ENCODE measurements around the gene MRFAP1L1.
"Not testable (repeated sequence)": the region's sequence is repeated elsewhere in the genome, so short reads cannot be mapped to it uniquely, and the experiment has no call there.

The MRFAP1L1 gene

DNA sequence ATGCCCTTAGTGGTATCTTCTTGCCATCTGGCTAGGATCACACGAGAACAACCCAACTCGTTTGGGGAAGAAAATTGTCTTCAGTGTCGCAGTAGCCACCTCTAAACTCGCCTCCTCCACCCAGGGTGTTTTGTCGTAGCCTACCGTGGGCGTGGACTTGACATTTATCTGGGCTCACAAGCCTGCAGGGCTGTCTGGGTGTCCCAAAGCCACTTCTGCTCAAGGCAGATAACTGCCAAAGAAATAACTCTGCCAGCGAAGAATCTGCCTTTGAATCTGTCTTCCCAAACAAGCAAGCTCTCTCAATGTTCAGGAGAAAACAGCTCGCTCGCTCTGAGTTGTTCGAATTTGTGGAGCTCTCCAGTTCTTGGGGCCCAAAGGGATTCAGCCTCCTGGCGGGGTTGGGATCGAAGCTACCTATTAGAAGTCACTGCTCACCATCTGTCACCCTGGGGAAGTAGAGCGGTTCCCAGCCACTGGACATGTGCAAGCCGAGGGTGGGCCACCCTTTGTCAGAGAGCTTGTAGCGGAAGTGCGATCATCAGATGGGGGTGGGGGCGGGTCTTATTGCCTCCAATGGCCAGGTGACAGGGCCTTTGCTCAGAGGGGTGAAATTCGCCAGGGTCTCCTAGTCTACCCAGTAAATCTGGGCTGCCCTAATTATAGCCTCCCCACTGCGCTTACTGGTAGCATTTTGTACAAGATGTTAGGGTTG is 21.1 kb upstream of the MRFAP1L1 start:
- H3K9me3 ChIP-seq (ENCODE audit: insufficient read depth, low read length): no peaks in the 10 kb centered on the region
- H3K4me1 ChIP-seq (ENCODE audit: low read length): no peaks in the 10 kb centered on the region
- no peak overlapping the region for H2AFZ ChIP-seq (ENCODE audit: low read depth, low read length)
- TF ChIP-seq CTCF (IDR thresholded peaks at IDR 0.05; ENCODE audit: low read depth, low read length): no peak
- no peak for TF ChIP-seq EZH2phosphoT487 (IDR thresholded peaks at IDR 0.05; ENCODE audit: low read depth)
- H3K27ac ChIP-seq (ENCODE audit: low read length): no peak overlapping the region
- no peaks in the 10 kb centered on the region for H3K79me2 ChIP-seq (ENCODE audit: low read length)
- H3K36me3 ChIP-seq (replicated peaks; ENCODE audit: low read depth, low read length): no peaks in the 10 kb centered on the region
- no peaks in the 10 kb centered on the region for H4K20me1 ChIP-seq (ENCODE audit: insufficient read depth, low read length)
- H3K4me3 ChIP-seq (ENCODE audit: low read length): no peak overlapping the region
- no peak overlapping the region for H3K4me2 ChIP-seq (ENCODE audit: low read length)
- H3K27me3 ChIP-seq (ENCODE audit: low read depth, low read length): no peaks in the 10 kb centered on the region
- no peak overlapping the region for H3K9ac ChIP-seq (ENCODE audit: low read length)

DNA sequence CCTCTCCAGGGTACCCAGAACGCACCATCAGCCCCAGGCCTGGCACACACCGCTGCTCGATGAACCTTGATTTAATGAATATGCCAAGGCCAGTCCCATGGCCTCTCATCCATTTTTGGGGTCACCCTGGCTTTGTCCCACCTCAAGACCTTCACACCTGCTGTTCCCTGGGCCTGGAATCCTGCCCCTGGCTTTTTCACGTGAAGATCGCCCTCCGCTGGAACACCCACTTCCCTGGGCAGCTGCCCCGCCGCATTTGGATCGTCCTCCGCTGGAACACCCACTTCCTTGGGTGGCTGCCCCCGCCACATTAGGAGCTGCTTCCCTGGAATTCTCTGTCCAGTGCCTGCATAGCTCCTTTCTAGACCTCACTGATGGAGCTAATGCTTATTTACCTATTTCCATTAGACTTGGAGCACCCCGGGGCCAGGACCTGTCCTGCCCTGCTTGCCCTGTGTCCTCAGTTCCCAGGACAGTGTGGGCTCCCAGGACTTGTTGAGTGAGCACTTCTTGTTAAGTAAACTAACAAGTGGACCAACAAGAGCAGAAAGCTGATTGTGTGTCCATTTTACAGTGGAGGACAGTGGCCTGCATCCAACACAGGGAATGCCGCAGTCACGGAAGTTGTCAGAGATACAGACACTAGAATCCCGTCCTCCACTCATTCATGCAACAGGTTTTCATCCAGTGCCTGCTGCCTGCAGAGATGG is 18.8 kb upstream of the MRFAP1L1 start:
- Histone ChIP-seq H3K27me3 (ENCODE audit: low read depth, low read length) (no peaks in the 10 kb centered on the region), H3K4me3 (ENCODE audit: low read length) (no peak overlapping the region), H3K4me1 (ENCODE audit: low read length) (no peaks in the 10 kb centered on the region), H3K9me3 (ENCODE audit: insufficient read depth, low read length) (no peaks in the 10 kb centered on the region), H3K27ac (ENCODE audit: low read length) (no peak overlapping the region), H3K4me2 (ENCODE audit: low read length) (no peak overlapping the region), H3K36me3 (replicated peaks; ENCODE audit: low read depth, low read length) (no peaks in the 10 kb centered on the region), H3K9ac (ENCODE audit: low read length) (no peak overlapping the region), H4K20me1 (ENCODE audit: insufficient read depth, low read length) (no peaks in the 10 kb centered on the region), H2AFZ (ENCODE audit: low read depth, low read length) (no peak overlapping the region), H3K79me2 (ENCODE audit: low read length) (no peaks in the 10 kb centered on the region)
- no peak for TF ChIP-seq CTCF (IDR thresholded peaks at IDR 0.05; ENCODE audit: low read depth, low read length)
- no peak for TF ChIP-seq EZH2phosphoT487 (IDR thresholded peaks at IDR 0.05; ENCODE audit: low read depth)

DNA sequence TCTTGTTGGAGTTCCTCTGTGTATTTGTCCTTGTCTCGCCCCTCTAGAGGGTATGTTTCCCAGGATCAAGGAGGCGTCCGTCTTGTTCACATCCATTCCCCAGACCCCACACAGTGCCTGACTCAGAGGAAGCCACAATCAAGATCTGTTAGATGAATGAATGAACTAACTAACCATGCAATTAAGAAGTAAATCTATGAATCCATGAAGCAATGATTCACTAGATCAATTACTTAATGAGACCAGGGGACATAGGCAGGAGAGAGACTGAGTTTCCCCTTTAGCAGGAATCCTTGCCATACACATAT is 18.2 kb upstream of the MRFAP1L1 start:
- Histone ChIP-seq H3K4me3 (ENCODE audit: low read length) (no peak overlapping the region), H3K9me3 (ENCODE audit: insufficient read depth, low read length) (no peaks in the 10 kb centered on the region), H3K4me2 (ENCODE audit: low read length) (no peak overlapping the region), H4K20me1 (ENCODE audit: insufficient read depth, low read length) (no peaks in the 10 kb centered on the region), H2AFZ (ENCODE audit: low read depth, low read length) (no peak overlapping the region), H3K27me3 (ENCODE audit: low read depth, low read length) (no peaks in the 10 kb centered on the region), H3K9ac (ENCODE audit: low read length) (no peak overlapping the region), H3K27ac (ENCODE audit: low read length) (no peak overlapping the region), H3K4me1 (ENCODE audit: low read length) (no peaks in the 10 kb centered on the region), H3K36me3 (replicated peaks; ENCODE audit: low read depth, low read length) (no peaks in the 10 kb centered on the region), H3K79me2 (ENCODE audit: low read length) (no peaks in the 10 kb centered on the region)
- TF ChIP-seq EZH2phosphoT487 (IDR thresholded peaks at IDR 0.05; ENCODE audit: low read depth) (no peak), CTCF (IDR thresholded peaks at IDR 0.05; ENCODE audit: low read depth, low read length) (no peak)

DNA sequence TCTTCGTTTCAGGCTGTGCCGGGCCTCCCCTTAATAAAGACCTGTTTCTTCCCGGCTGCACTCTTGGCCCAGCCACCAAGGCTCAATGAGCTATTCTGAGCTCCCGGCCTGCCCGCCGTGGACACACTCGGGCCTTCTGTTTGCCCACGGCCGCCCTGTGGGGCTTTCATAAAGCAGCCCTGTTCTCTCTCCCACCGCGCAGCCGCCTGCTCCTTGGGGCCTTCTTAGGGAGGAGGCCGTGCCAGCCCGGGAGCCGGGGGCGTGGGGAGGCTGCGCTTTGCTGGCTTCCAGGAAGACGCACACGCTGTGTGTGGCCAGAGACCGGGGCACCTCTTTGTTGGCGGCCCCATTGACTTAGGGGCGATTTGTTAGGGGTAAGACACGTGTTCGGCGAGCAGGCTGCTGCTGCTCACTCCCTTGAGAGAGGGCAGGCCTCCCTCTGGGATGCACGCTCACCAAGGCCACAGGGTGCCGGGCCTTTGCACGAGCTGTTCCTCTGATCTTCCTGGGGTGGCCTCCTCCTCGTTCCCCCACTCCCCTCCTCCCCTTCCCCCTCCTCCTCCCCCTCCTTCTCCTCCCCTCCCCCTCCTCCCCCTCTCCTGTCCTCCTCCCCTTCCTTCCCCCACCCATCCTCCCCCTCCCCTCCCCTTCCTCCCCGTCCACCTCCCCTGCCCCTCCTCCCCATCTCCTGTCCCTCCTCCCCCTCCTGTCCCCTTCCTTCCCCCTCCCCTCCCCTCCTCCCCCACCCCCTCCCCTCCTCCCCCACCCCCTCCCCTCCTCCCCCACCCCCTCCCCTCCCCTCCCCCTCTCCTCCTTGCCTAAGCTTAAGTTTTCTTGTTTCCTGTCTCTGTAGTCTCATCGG is 17.6 kb upstream of the MRFAP1L1 start:
- H4K20me1 ChIP-seq (ENCODE audit: insufficient read depth, low read length): no peaks in the 10 kb centered on the region
- H3K27me3 ChIP-seq (ENCODE audit: low read depth, low read length): no peaks in the 10 kb centered on the region
- H3K4me3 ChIP-seq (ENCODE audit: low read length): no peak overlapping the region
- H3K36me3 ChIP-seq (replicated peaks; ENCODE audit: low read depth, low read length): no peaks in the 10 kb centered on the region
- no peak overlapping the region for H3K27ac ChIP-seq (ENCODE audit: low read length)
- H3K9ac ChIP-seq (ENCODE audit: low read length): no peak overlapping the region
- no peaks in the 10 kb centered on the region for H3K9me3 ChIP-seq (ENCODE audit: insufficient read depth, low read length)
- no peak overlapping the region for H3K4me2 ChIP-seq (ENCODE audit: low read length)
- H2AFZ ChIP-seq (ENCODE audit: low read depth, low read length): no peak overlapping the region
- no peak for TF ChIP-seq CTCF (IDR thresholded peaks at IDR 0.05; ENCODE audit: low read depth, low read length)
- no peak for TF ChIP-seq EZH2phosphoT487 (IDR thresholded peaks at IDR 0.05; ENCODE audit: low read depth)
- H3K4me1 ChIP-seq (ENCODE audit: low read length): no peaks in the 10 kb centered on the region
- no peaks in the 10 kb centered on the region for H3K79me2 ChIP-seq (ENCODE audit: low read length)

DNA sequence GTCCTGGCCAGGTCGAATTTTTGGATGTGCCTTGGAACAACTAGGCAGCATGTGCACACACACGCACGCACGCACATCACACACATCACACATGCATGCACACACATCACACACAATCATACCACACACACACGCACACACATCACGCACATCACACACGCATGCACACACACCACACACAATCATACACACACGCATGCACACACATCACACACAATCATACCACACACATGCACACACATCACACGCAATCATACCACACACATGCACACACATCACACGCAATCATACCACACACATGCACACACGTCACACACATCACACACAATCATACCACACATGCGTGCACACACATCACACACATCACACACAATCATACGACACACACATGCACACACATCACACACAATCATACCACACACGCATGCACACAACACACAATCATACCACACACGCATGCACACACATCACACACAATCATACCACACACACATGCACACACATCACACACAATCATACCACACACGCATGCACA is 15.8 kb upstream of the MRFAP1L1 start:
- not testable (repeated sequence) for H3K79me2 ChIP-seq (ENCODE audit: low read length); H3K9me3 ChIP-seq (ENCODE audit: insufficient read depth, low read length); H3K9ac ChIP-seq (ENCODE audit: low read length); H4K20me1 ChIP-seq (ENCODE audit: insufficient read depth, low read length); H3K36me3 ChIP-seq (replicated peaks; ENCODE audit: low read depth, low read length); H3K27me3 ChIP-seq (ENCODE audit: low read depth, low read length); H3K27ac ChIP-seq (ENCODE audit: low read length); H2AFZ ChIP-seq (ENCODE audit: low read depth, low read length); H3K4me1 ChIP-seq (ENCODE audit: low read length); H3K4me2 ChIP-seq (ENCODE audit: low read length); H3K4me3 ChIP-seq (ENCODE audit: low read length)

Measured in OCI-LY3 (cell line).